Mesenchymal stem cell (in vitro differentiated cells and primary cell): ENCODE data around the gene MICAL3.

Experiments used
- DNase-seq: peaks from one replicate; pipeline ENCODE4 v3.0.0-alpha.2; 2013
- H2AFZ ChIP-seq: one replicate; pipeline ENCODE4 v1.6.1; 2013; ENCODE audit warnings: low read depth, mild to moderate bottlenecking, control low read depth, inconsistent platforms, low read length, moderate library complexity
- H2AK5ac ChIP-seq: 2 replicates; pipeline ENCODE4 v1.6.1; 2013; ENCODE audit warnings: low read length, moderate library complexity, mild to moderate bottlenecking, inconsistent platforms; ENCODE audit not compliant: severe bottlenecking
- H2BK120ac ChIP-seq: one replicate; pipeline ENCODE4 v1.6.1; 2013; ENCODE audit warnings: low read depth, mild to moderate bottlenecking, inconsistent platforms, low read length, moderate library complexity
- H2BK12ac ChIP-seq, 2 experiments: one replicate each; pipeline ENCODE4 v1.6.1; 2013; ENCODE audit warnings: inconsistent platforms in 2 of 2, low read length in 2 of 2, mild to moderate bottlenecking in 2 of 2, moderate library complexity in 2 of 2, control low read depth in 1 of 2
- H2BK15ac ChIP-seq: one replicate; pipeline ENCODE4 v1.6.1; 2013; ENCODE audit warnings: mild to moderate bottlenecking, low read depth, inconsistent platforms; ENCODE audit not compliant: poor library complexity, severe bottlenecking
- H2BK5ac ChIP-seq: 2 replicates; pipeline ENCODE4 v1.6.1; 2013; ENCODE audit warnings: low read depth, mild to moderate bottlenecking, low read length, control low read depth, inconsistent platforms; ENCODE audit not compliant: poor library complexity, severe bottlenecking
- H3K14ac ChIP-seq, 2 experiments: one replicate each; pipeline ENCODE4 v1.6.1; 2013; ENCODE audit warnings: inconsistent platforms in 2 of 2, low read length in 2 of 2, control low read depth in 1 of 2, mild to moderate bottlenecking in 1 of 2, moderate library complexity in 1 of 2
- H3K18ac ChIP-seq, 2 experiments: one replicate each; pipeline ENCODE4 v1.6.1; 2013; ENCODE audit warnings: inconsistent platforms in 2 of 2, low read length in 2 of 2, control low read depth in 1 of 2, low read depth in 1 of 2, mild to moderate bottlenecking in 1 of 2
- H3K23ac ChIP-seq, 2 experiments: one replicate each; pipeline ENCODE4 v1.6.1; 2013; ENCODE audit warnings: inconsistent platforms in 2 of 2, low read length in 2 of 2, mild to moderate bottlenecking in 2 of 2, moderate library complexity in 2 of 2, control low read depth in 1 of 2
- H3K27ac ChIP-seq: 2 replicates; pipeline ENCODE4 v1.5.1; 2013; ENCODE audit warnings: mild to moderate bottlenecking, moderate library complexity, low read length, control low read depth, inconsistent platforms; ENCODE audit not compliant: poor library complexity, severe bottlenecking
- H3K27me3 ChIP-seq, 2 experiments: 2 replicates each; pipeline versions ENCODE4 v1.6.1 to v1.7.0; 2013; ENCODE audit warnings: low read length in 2 of 2, mild to moderate bottlenecking in 2 of 2, moderate library complexity in 2 of 2, control low read depth in 1 of 2, inconsistent platforms in 1 of 2; ENCODE audit not compliant: control insufficient read depth in 1 of 2, insufficient read depth in 1 of 2
- H3K36me3 ChIP-seq, 2 experiments: 2 replicates each; pipeline versions ENCODE4 v1.6.1 to v1.7.0; 2013; ENCODE audit warnings: low read length in 2 of 2, control low read depth in 1 of 2, inconsistent platforms in 1 of 2, low read depth in 1 of 2, mild to moderate bottlenecking in 1 of 2; ENCODE audit not compliant: insufficient read depth in 2 of 2, control insufficient read depth in 1 of 2
- H3K4ac ChIP-seq, 2 experiments: one replicate each; pipeline ENCODE4 v1.6.1; 2013; ENCODE audit warnings: inconsistent platforms in 2 of 2, low read length in 2 of 2, mild to moderate bottlenecking in 2 of 2, moderate library complexity in 2 of 2, control low read depth in 1 of 2, low read depth in 1 of 2
- H3K4me1 ChIP-seq: 2 replicates; pipeline ENCODE4 v1.6.1; 2013; ENCODE audit warnings: low read depth, low read length, control low read depth; ENCODE audit not compliant: control insufficient read depth, insufficient read depth
- H3K4me2 ChIP-seq: 2 replicates; pipeline ENCODE4 v1.6.1; 2013; ENCODE audit warnings: low read length, mild to moderate bottlenecking, inconsistent platforms; ENCODE audit not compliant: poor library complexity, severe bottlenecking
- H3K4me3 ChIP-seq, 2 experiments: 2 replicates each; pipeline versions ENCODE4 v1.5.1 to v1.7.0; 2013; ENCODE audit warnings: low read length in 2 of 2, mild to moderate bottlenecking in 2 of 2, control low read depth in 1 of 2, low read depth in 1 of 2; ENCODE audit not compliant: insufficient read depth in 1 of 2
- H3K79me1 ChIP-seq: replicated peaks from 2 replicates; pipeline ENCODE4 v1.6.1; 2013; ENCODE audit warnings: mild to moderate bottlenecking, control low read depth, low read length, inconsistent platforms; ENCODE audit not compliant: poor library complexity, severe bottlenecking
- H3K9ac ChIP-seq: 2 replicates; pipeline ENCODE4 v1.7.0; 2013; ENCODE audit warnings: mild to moderate bottlenecking, low read length, moderate library complexity
- H3K9me3 ChIP-seq: 2 replicates; pipeline ENCODE4 v1.7.0; 2013; ENCODE audit warnings: mild to moderate bottlenecking, low read length; ENCODE audit not compliant: control insufficient read depth
- H4K8ac ChIP-seq: one replicate; pipeline ENCODE4 v1.6.1; 2013; ENCODE audit warnings: inconsistent platforms, mild to moderate bottlenecking, low read length, moderate library complexity
- H4K91ac ChIP-seq: one replicate; pipeline ENCODE4 v1.6.1; 2013; ENCODE audit warnings: mild to moderate bottlenecking, low read length, inconsistent platforms
- WGBS: methylation state at CpG from one replicate; pipeline ENCODE4 v1.1.7; 2013; ENCODE audit warnings: mixed read lengths; 5-methylcytosine and 5-hydroxymethylcytosine counted together

MICAL3 gene

DNA sequence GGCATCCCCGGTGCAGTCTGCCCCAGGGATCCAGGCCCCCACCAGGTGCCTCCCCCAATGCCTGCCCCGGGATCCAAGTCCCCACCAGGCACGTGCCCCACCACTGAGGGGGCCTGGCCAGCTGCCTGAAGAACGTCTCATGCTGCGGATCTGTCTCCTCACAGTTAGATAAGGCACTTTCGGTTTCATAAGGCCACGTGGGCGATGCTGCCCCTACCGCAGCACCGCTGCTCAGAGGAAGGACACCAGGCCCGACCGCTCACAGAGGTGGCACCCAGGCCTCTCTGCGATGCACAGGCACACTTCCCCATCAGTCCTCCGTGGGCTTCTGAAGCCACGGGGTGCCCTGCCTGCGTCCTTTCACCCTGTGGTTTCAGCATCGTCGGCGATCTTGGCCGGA is 182.0 kb downstream of the MICAL3 start:
- H3K14ac ChIP-seq: no peak overlapping the region
- H2AK5ac ChIP-seq: no peak overlapping the region
- peaks cover 40% of the 10 kb centered on the region for H3K79me1 ChIP-seq
- no peak overlapping the region for H3K18ac ChIP-seq
- H3K27me3 ChIP-seq: no peaks in the 10 kb centered on the region
- 93% methylated on average over 20 of the region's 20 CpGs for WGBS
- peaks cover 3% of the 10 kb centered on the region for H3K4me1 ChIP-seq
- DNase-seq: no peak
- H3K36me3 ChIP-seq: peaks cover 36 to 82% of the 10 kb centered on the region in 2 experiments
- H4K91ac ChIP-seq: no peak overlapping the region
- no peak overlapping the region for H3K4ac ChIP-seq
- no peaks in the 10 kb centered on the region for H3K9me3 ChIP-seq
- H2BK5ac ChIP-seq: no peak overlapping the region
- no peak overlapping the region for H2BK12ac ChIP-seq
- no peak overlapping the region for H3K9ac ChIP-seq
- H3K23ac ChIP-seq: no peak overlapping the region
- no peak overlapping the region for H4K8ac ChIP-seq
- H3K27ac ChIP-seq: no peak overlapping the region
- no peak overlapping the region for H2BK120ac ChIP-seq
- no peak overlapping the region for H2AFZ ChIP-seq
- no peak overlapping the region for H3K4me3 ChIP-seq
- H3K4me2 ChIP-seq: no peak overlapping the region
- H2BK15ac ChIP-seq: no peak overlapping the region

DNA sequence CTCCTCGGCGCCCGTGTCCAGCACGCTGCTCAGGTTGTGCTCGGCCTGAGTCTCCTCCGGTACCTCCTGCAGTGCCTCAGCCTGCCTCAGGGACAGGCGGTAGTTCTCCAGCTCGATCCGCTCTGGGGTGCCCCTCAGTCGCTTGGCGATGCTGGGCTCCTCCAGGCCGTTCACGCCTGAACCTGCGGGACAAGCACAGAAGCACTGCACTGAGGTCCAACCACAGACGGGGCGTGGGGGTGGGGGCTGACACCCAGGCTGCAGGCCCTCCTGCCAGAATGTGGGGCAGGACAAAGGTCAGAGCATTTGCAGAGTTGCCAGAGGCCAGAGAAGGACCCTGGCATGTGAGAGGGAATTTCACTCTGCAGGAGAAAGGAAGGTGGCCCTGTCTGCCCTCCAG is 182.5 kb downstream of the MICAL3 start:
- H2BK5ac ChIP-seq: no peak overlapping the region
- no peak overlapping the region for H3K4ac ChIP-seq
- no peak overlapping the region for H3K9ac ChIP-seq
- no peak overlapping the region for H4K91ac ChIP-seq
- H3K14ac ChIP-seq: no peak overlapping the region
- H3K27ac ChIP-seq: no peak overlapping the region
- H3K36me3 ChIP-seq: peaks cover 42 to 82% of the 10 kb centered on the region in 2 experiments
- no peak overlapping the region for H2BK120ac ChIP-seq
- H2AFZ ChIP-seq: no peak overlapping the region
- no peak overlapping the region for H3K23ac ChIP-seq
- 98% methylated on average over 16 of the region's 16 CpGs for WGBS
- H3K79me1 ChIP-seq: peaks cover 37% of the 10 kb centered on the region
- H2BK12ac ChIP-seq: no peak overlapping the region
- H3K18ac ChIP-seq: no peak overlapping the region
- no peak overlapping the region for H2BK15ac ChIP-seq
- no peak overlapping the region for H3K4me2 ChIP-seq
- peaks cover 3% of the 10 kb centered on the region for H3K4me1 ChIP-seq
- DNase-seq: no peak
- no peak overlapping the region for H4K8ac ChIP-seq
- H2AK5ac ChIP-seq: no peak overlapping the region
- no peaks in the 10 kb centered on the region for H3K27me3 ChIP-seq
- no peak overlapping the region for H3K4me3 ChIP-seq
- no peaks in the 10 kb centered on the region for H3K9me3 ChIP-seq

DNA sequence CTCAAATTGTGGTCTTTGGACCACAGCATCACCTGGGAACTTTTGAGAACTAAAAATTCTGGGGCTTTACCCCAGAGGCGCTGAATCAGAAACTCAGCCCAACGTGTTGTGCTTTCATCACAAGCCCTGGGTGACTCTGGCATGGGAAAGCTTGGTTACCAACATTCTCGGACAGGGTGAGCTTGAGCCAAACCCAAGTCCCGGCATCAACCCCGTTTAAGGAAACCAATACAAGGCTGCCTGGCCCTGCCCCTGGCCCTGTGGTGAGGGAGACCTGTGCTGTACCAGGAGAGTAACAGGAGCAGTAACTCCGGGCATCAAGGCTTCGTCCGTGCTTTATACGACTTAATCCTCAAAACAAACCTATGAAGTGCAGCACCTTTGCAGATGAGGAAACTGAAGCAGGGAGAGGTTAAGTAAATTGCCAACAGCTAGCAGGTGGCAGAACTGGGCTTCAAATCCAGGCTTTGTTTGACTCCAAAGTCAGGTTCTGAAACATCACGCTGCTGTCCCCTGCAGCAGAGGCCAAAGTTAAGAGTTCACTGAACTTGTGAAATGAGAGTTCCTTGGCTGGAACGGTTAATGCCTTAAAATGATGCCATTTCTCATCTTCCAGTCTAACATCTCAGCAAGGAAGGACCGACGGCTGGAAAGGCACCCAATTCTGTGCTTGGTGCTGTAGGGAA is 186.0 kb downstream of the MICAL3 start:
- Histone ChIP-seq H3K27ac (no peak overlapping the region), H3K4me1 (peaks cover 3% of the 10 kb centered on the region), H3K18ac (no peak overlapping the region), H3K9me3 (no peaks in the 10 kb centered on the region), H2BK12ac (no peak overlapping the region), H4K91ac (no peak overlapping the region), H4K8ac (no peak overlapping the region), H3K79me1 (peaks cover 35% of the 10 kb centered on the region), H3K23ac (no peak overlapping the region), H2BK15ac (no peak overlapping the region), H2BK120ac (no peak overlapping the region), H3K4me2 (no peak overlapping the region), H2BK5ac (no peak overlapping the region), H2AK5ac (no peak overlapping the region), H3K14ac (no peak overlapping the region), H3K9ac (no peak overlapping the region), H3K4me3 (no peak overlapping the region), H2AFZ (no peak overlapping the region), H3K27me3 (no peaks in the 10 kb centered on the region), H3K36me3 (peaks cover 44 to 79% of the 10 kb centered on the region in 2 experiments), H3K4ac (no peak overlapping the region)
- DNase-seq: no peak
- 96% methylated on average over 13 of the region's 13 CpGs for WGBS

DNA sequence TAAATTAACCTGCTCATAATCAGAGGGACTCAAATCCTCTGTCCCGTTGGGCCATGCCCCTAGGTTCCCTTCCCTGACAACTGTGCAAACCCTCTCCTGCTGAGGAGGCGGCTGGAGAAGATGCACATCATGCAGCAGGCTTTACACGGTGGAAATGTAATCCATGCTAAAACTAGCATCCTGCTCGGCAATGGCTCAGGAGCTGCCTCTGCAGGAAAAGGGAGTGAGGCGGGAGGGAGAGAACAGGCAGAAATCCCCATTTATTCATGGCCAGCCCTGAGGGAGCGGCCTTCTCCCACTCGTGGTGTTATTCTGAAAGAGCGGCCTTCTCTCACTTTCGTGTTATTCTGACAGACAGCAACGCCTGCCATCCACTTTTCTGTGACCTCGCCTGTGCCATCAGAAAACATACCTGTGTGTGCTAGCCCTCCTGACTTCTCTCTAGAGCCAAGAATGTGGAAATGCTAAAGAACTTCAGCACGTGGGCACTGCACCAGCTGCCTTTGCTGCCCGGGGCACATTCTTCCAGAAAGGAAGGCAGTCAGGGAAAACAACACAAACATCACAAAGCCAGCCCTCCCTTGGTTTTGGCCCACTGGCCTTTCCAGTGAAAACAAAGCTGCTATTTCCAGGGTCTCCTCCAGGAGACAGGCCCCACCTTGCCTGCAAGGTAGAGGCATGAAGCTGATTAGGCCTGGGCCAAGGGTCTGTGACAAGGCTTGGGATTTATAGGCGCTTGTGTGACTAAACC is 187.2 kb downstream of the MICAL3 start:
- no peak overlapping the region for H3K4ac ChIP-seq
- no peak overlapping the region for H3K18ac ChIP-seq
- no peak overlapping the region for H3K14ac ChIP-seq
- H3K23ac ChIP-seq: no peak overlapping the region
- H3K27ac ChIP-seq: no peak overlapping the region
- H2BK5ac ChIP-seq: no peak overlapping the region
- H3K36me3 ChIP-seq: peaks cover 42 to 81% of the 10 kb centered on the region in 2 experiments
- peaks cover 3% of the 10 kb centered on the region for H3K4me1 ChIP-seq
- H2AK5ac ChIP-seq: no peak overlapping the region
- no peaks in the 10 kb centered on the region for H3K27me3 ChIP-seq
- DNase-seq: no peak
- no peak overlapping the region for H2AFZ ChIP-seq
- H3K9ac ChIP-seq: no peak overlapping the region
- no peak overlapping the region for H3K4me3 ChIP-seq
- WGBS: 88% methylated on average over 14 of the region's 14 CpGs
- H2BK15ac ChIP-seq: no peak overlapping the region
- peaks cover 33% of the 10 kb centered on the region for H3K79me1 ChIP-seq
- H4K8ac ChIP-seq: no peak overlapping the region
- H3K9me3 ChIP-seq: no peaks in the 10 kb centered on the region
- H2BK120ac ChIP-seq: no peak overlapping the region
- H2BK12ac ChIP-seq: no peak overlapping the region
- H4K91ac ChIP-seq: no peak overlapping the region
- no peak overlapping the region for H3K4me2 ChIP-seq
